ENCODE results near the gene ISOC1. TPM values are rescaled to one million over a fixed set of nuclear protein-coding genes. Genes with fewer than 3 reads are reported as not detected.

ISOC1 gene
- total RNA-seq, 1 experiment from 2014 or later: 25.7 TPM

- Histone ChIP-seq H3K27me3 (ENCODE audit: control insufficient read depth, insufficient read depth, low read length) (no peaks in the 10 kb centered on the region), H3K4me1 (ENCODE audit: control insufficient read depth, insufficient read depth, low read length) (no peaks in the 10 kb centered on the region), H3K4me3 (ENCODE audit: low read depth in 2 of 2, low read length in 2 of 2) (no peak overlapping the region), H3K27ac (ENCODE audit: low read length) (no peak overlapping the region), H3K9me3 (ENCODE audit: control insufficient read depth, insufficient read depth, low read depth, low read length) (no peaks in the 10 kb centered on the region), H3K36me3 (ENCODE audit: control insufficient read depth, insufficient read depth, low read length) (no peaks in the 10 kb centered on the region)
- no peak for DNase-seq (ENCODE audit: low read depth, low spot score)
- TF ChIP-seq POLR2AphosphoS5 (IDR thresholded peaks at IDR 0.05; ENCODE audit: low read depth, low read length) (no peak), TCF7L2 (IDR thresholded peaks at IDR 0.05; ENCODE audit: low read depth, low read length) (no peak), REST (IDR thresholded peaks at IDR 0.05; ENCODE audit: insufficient read depth in 1 of 2, low read depth in 2 of 2, low read length in 1 of 2) (no peak), SIN3A (IDR thresholded peaks at IDR 0.05; ENCODE audit: borderline replicate concordance, insufficient read depth, low read depth, low read length) (no peak), CTCF (IDR thresholded peaks at IDR 0.05) (no peak)
- ATAC-seq: no peak
- in situ Hi-C loops (cut with HindIII; ENCODE audit: low pct_unique_long_range_greater_than_20kb, low sequenced_read_pairs) (no loop called here), intact Hi-C loops (cut with micrococcal nuclease; ENCODE audit: unreplicated experiment) (no loop called here)
- ChIA-PET POLR2A (no interaction called here), CTCF (no interaction called here)
- BruUV-seq (replicated peaks): no TSS peak
Measured at GRCh38 chr5:129073111-129073510, 21.4 kb upstream of the ISOC1 start.

DNA sequence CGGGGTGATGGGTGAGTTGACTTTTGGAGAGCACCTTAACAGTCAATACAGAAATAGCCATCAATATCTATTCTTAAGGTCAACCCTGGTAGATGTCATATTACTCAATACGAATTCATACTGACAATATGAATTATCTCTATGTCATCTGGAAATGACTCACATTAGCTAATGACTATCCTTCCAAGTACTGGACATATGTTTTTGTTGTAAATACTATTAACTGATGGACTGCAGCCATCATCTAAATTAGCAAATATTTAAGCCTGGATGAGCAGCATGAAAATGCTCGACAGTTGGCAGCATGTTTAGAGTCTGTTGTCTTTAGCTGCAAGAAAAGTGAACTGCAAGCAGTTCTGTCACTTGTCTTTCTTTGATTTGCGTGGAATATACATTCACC is 19.6 kb upstream of the ISOC1 start:
- ATAC-seq (no peak), DNase-seq (ENCODE audit: low read depth, low spot score) (no peak)
- ChIA-PET CTCF (no interaction called here), POLR2A (no interaction called here)
- H3K36me3 ChIP-seq (ENCODE audit: control insufficient read depth, insufficient read depth, low read length): no peaks in the 10 kb centered on the region
- no TSS peak for BruUV-seq (replicated peaks)
- H3K9me3 ChIP-seq (ENCODE audit: control insufficient read depth, insufficient read depth, low read depth, low read length): no peaks in the 10 kb centered on the region
- in situ Hi-C loops (cut with HindIII; ENCODE audit: low pct_unique_long_range_greater_than_20kb, low sequenced_read_pairs) (no loop called here), intact Hi-C loops (cut with micrococcal nuclease; ENCODE audit: unreplicated experiment) (no loop called here)
- H3K4me3 ChIP-seq (ENCODE audit: low read depth in 2 of 2, low read length in 2 of 2): no peak overlapping the region
- TF ChIP-seq SIN3A (IDR thresholded peaks at IDR 0.05; ENCODE audit: borderline replicate concordance, insufficient read depth, low read depth, low read length) (no peak), POLR2AphosphoS5 (IDR thresholded peaks at IDR 0.05; ENCODE audit: low read depth, low read length) (no peak), TCF7L2 (IDR thresholded peaks at IDR 0.05; ENCODE audit: low read depth, low read length) (no peak), REST (IDR thresholded peaks at IDR 0.05; ENCODE audit: insufficient read depth in 1 of 2, low read depth in 2 of 2, low read length in 1 of 2) (no peak), CTCF (IDR thresholded peaks at IDR 0.05) (no peak)
- H3K27ac ChIP-seq (ENCODE audit: low read length): no peak overlapping the region
- H3K27me3 ChIP-seq (ENCODE audit: control insufficient read depth, insufficient read depth, low read length): no peaks in the 10 kb centered on the region
- no peaks in the 10 kb centered on the region for H3K4me1 ChIP-seq (ENCODE audit: control insufficient read depth, insufficient read depth, low read length)
